ENCODE data around the gene UNG. TPM values are rescaled to one million over a fixed set of nuclear protein-coding genes. Genes with fewer than 3 reads are reported as not detected.
"Not testable (repeated sequence)": the region's sequence is repeated elsewhere in the genome, so short reads cannot be mapped to it uniquely, and the experiment has no call there.

UNG gene
- total and polyA plus RNA-seq, 2 experiments from 2014 or later, result 90.5 to 209 TPM

GRCh38 chr12:109054124-109054513, 43.3 kb upstream of the UNG start:
- not testable (repeated sequence) for H3K36me3 Mint-ChIP-seq (ENCODE audit: low read depth); ATAC-seq; H3K27ac Mint-ChIP-seq; H2AFZ ChIP-seq; H3K4me3 ChIP-seq; H3K4me1 ChIP-seq (ENCODE audit: insufficient read depth); DNase-seq (ENCODE audit: low spot score); H3K36me3 ChIP-seq (ENCODE audit: insufficient read depth); H3K79me2 ChIP-seq (replicated peaks; ENCODE audit: insufficient read depth); H3K27me3 ChIP-seq (ENCODE audit: insufficient read depth); H3K9me3 Mint-ChIP-seq; H3K9me2 ChIP-seq (ENCODE audit: insufficient read depth); H4K20me1 ChIP-seq (replicated peaks; ENCODE audit: insufficient read depth); H3F3A ChIP-seq (replicated peaks; ENCODE audit: low read depth); H3K27me3 Mint-ChIP-seq (ENCODE audit: insufficient read depth, low read depth, poor library complexity); H3K27ac ChIP-seq (ENCODE audit: low read depth)
- H3K4me2 ChIP-seq, result peak overlapping the region; percentile 93; the same call in 1 of the 2 replicates
- Mint-ChIP-seq H3K4me1 (peaks cover 12% of the 10 kb centered on the region), H3K4me3 (peak overlapping the region; percentile 95)

DNA sequence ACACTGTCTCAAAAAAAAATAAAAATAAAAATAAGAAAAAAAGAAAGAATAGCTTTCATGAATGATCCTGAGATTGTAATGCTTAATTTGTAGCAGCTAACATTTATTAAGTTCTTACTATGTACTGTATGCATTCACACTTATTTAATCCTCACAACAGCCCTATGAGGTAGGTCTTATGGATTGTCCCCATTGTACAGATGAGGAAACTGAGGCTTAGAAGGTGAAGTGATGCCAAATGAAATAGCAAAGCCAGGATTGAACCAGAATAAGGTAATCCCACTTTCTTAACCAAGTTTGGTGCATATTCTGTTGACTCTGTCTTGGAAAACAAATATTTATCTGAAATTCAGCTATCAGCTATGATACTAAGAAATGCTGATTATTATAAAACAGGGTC, 42.9 kb upstream of the UNG start:
- H2AFZ ChIP-seq, result no peak overlapping the region
- H3K9me2 ChIP-seq (ENCODE audit: insufficient read depth), result no peaks in the 10 kb centered on the region
- no peaks in the 10 kb centered on the region; the same call in 2 of the 3 replicates for H3K9me3 Mint-ChIP-seq
- no peak overlapping the region for H3K27ac Mint-ChIP-seq
- no peaks in the 10 kb centered on the region for H3K36me3 ChIP-seq (ENCODE audit: insufficient read depth)
- no peak for ATAC-seq
- peaks cover 12% of the 10 kb centered on the region for H3K4me1 Mint-ChIP-seq
- no peaks in the 10 kb centered on the region for H3K79me2 ChIP-seq (replicated peaks; ENCODE audit: insufficient read depth)
- H3F3A ChIP-seq (replicated peaks; ENCODE audit: low read depth), result no peaks in the 10 kb centered on the region
- H3K4me3 ChIP-seq, result no peak overlapping the region
- no peaks in the 10 kb centered on the region for H3K36me3 Mint-ChIP-seq (ENCODE audit: low read depth)
- H3K4me1 ChIP-seq (ENCODE audit: insufficient read depth), result peaks cover 9% of the 10 kb centered on the region; the same call in 1 of the 2 replicates
- no peaks in the 10 kb centered on the region; the same call in 1 of the 2 replicates for H4K20me1 ChIP-seq (replicated peaks; ENCODE audit: insufficient read depth)
- H3K27ac ChIP-seq (ENCODE audit: low read depth), result no peak overlapping the region
- no peak overlapping the region for H3K4me2 ChIP-seq
- peaks cover 2% of the 10 kb centered on the region for H3K27me3 Mint-ChIP-seq (ENCODE audit: insufficient read depth, low read depth, poor library complexity)
- H3K4me3 Mint-ChIP-seq, result no peak overlapping the region
- no peak for DNase-seq (ENCODE audit: low spot score)
- H3K27me3 ChIP-seq (ENCODE audit: insufficient read depth), result no peaks in the 10 kb centered on the region
- TF ChIP-seq, protein P1, sequence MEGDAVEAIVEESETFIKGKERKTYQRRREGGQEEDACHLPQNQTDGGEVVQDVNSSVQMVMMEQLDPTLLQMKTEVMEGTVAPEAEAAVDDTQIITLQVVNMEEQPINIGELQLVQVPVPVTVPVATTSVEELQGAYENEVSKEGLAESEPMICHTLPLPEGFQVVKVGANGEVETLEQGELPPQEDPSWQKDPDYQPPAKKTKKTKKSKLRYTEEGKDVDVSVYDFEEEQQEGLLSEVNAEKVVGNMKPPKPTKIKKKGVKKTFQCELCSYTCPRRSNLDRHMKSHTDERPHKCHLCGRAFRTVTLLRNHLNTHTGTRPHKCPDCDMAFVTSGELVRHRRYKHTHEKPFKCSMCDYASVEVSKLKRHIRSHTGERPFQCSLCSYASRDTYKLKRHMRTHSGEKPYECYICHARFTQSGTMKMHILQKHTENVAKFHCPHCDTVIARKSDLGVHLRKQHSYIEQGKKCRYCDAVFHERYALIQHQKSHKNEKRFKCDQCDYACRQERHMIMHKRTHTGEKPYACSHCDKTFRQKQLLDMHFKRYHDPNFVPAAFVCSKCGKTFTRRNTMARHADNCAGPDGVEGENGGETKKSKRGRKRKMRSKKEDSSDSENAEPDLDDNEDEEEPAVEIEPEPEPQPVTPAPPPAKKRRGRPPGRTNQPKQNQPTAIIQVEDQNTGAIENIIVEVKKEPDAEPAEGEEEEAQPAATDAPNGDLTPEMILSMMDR (conservative IDR thresholded peaks at IDR 0.05; ENCODE audit: low read depth in 2 of 2), result no peak
- TF ChIP-seq ZNF331 (CRISPR knock-in tag; IDR thresholded peaks at IDR 0.05; ENCODE audit: low read depth), result no peak
- TF ChIP-seq EZH2phosphoT487 (IDR thresholded peaks at IDR 0.05; ENCODE audit: unreplicated experiment), result no peak
- TF ChIP-seq ETS1 (IDR thresholded peaks at IDR 0.05), result no peak
- no peak for TF ChIP-seq CREB1 (CRISPR knock-in tag; IDR thresholded peaks at IDR 0.05; ENCODE audit: low read depth)
- no peak for TF ChIP-seq JUNB (IDR thresholded peaks at IDR 0.05; ENCODE audit: unreplicated experiment)
- TF ChIP-seq NANOG (IDR thresholded peaks at IDR 0.05; ENCODE audit: borderline replicate concordance), result no peak
- TF ChIP-seq EZH2 (IDR thresholded peaks at IDR 0.05; ENCODE audit: low read depth, unreplicated experiment), result no peak
- TF ChIP-seq STAT1 (IDR thresholded peaks at IDR 0.05; ENCODE audit: unreplicated experiment), result no peak
- no peak for TF ChIP-seq ZNF114 (CRISPR knock-in tag; IDR thresholded peaks at IDR 0.05)
- TF ChIP-seq, protein P2, sequence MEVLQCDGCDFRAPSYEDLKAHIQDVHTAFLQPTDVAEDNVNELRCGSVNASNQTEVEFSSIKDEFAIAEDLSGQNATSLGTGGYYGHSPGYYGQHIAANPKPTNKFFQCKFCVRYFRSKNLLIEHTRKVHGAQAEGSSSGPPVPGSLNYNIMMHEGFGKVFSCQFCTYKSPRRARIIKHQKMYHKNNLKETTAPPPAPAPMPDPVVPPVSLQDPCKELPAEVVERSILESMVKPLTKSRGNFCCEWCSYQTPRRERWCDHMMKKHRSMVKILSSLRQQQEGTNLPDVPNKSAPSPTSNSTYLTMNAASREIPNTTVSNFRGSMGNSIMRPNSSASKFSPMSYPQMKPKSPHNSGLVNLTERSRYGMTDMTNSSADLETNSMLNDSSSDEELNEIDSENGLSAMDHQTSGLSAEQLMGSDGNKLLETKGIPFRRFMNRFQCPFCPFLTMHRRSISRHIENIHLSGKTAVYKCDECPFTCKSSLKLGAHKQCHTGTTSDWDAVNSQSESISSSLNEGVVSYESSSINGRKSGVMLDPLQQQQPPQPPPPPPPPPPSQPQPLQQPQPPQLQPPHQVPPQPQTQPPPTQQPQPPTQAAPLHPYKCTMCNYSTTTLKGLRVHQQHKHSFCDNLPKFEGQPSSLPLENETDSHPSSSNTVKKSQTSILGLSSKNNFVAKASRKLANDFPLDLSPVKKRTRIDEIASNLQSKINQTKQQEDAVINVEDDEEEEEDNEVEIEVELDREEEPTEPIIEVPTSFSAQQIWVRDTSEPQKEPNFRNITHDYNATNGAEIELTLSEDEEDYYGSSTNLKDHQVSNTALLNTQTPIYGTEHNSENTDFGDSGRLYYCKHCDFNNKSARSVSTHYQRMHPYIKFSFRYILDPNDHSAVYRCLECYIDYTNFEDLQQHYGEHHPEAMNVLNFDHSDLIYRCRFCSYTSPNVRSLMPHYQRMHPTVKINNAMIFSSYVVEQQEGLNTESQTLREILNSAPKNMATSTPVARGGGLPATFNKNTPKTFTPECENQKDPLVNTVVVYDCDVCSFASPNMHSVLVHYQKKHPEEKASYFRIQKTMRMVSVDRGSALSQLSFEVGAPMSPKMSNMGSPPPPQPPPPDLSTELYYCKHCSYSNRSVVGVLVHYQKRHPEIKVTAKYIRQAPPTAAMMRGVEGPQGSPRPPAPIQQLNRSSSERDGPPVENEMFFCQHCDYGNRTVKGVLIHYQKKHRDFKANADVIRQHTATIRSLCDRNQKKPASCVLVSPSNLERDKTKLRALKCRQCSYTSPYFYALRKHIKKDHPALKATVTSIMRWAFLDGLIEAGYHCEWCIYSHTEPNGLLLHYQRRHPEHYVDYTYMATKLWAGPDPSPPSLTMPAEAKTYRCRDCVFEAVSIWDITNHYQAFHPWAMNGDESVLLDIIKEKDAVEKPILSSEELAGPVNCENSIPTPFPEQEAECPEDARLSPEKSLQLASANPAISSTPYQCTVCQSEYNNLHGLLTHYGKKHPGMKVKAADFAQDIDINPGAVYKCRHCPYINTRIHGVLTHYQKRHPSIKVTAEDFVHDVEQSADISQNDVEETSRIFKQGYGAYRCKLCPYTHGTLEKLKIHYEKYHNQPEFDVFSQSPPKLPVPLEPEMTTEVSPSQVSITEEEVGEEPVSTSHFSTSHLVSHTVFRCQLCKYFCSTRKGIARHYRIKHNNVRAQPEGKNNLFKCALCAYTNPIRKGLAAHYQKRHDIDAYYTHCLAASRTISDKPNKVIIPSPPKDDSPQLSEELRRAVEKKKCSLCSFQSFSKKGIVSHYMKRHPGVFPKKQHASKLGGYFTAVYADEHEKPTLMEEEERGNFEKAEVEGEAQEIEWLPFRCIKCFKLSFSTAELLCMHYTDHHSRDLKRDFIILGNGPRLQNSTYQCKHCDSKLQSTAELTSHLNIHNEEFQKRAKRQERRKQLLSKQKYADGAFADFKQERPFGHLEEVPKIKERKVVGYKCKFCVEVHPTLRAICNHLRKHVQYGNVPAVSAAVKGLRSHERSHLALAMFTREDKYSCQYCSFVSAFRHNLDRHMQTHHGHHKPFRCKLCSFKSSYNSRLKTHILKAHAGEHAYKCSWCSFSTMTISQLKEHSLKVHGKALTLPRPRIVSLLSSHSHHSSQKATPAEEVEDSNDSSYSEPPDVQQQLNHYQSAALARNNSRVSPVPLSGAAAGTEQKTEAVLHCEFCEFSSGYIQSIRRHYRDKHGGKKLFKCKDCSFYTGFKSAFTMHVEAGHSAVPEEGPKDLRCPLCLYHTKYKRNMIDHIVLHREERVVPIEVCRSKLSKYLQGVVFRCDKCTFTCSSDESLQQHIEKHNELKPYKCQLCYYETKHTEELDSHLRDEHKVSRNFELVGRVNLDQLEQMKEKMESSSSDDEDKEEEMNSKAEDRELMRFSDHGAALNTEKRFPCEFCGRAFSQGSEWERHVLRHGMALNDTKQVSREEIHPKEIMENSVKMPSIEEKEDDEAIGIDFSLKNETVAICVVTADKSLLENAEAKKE (CRISPR knock-in tag; IDR thresholded peaks at IDR 0.05), result no peak
- no peak for TF ChIP-seq POLR2AphosphoS5 (IDR thresholded peaks at IDR 0.05; ENCODE audit: low read depth)
